D721Med (cell line): ENCODE data around the gene PHACTR3.
A peak's percentile ranks its signal among the peaks of the same experiment; 100 is the strongest.
"Not testable (repeated sequence)": the region's sequence is repeated elsewhere in the genome, so short reads cannot be mapped to it uniquely, and the experiment has no call there.

Experiments
- DNase-seq: peaks from one replicate; pipeline ENCODE4 v3.0.0; 2011; ENCODE audit warnings: low spot score; ENCODE audit not compliant: insufficient read length
- FAIRE-seq: peaks from 2 replicates; lab custom pipeline; 2011; peaks lifted over from hg19 to GRCh38; lab: Jason Lieb, UNC
- TF ChIP-seq, protein P1 (sequence below): IDR thresholded peaks from 2 replicates; pipeline ENCODE4 v1.5.1; 2012; ENCODE audit warnings: mild to moderate bottlenecking, control low read depth; ENCODE audit not compliant: insufficient read depth; ENCODE audit errors: missing control alignments

Gene PHACTR3

DNA sequence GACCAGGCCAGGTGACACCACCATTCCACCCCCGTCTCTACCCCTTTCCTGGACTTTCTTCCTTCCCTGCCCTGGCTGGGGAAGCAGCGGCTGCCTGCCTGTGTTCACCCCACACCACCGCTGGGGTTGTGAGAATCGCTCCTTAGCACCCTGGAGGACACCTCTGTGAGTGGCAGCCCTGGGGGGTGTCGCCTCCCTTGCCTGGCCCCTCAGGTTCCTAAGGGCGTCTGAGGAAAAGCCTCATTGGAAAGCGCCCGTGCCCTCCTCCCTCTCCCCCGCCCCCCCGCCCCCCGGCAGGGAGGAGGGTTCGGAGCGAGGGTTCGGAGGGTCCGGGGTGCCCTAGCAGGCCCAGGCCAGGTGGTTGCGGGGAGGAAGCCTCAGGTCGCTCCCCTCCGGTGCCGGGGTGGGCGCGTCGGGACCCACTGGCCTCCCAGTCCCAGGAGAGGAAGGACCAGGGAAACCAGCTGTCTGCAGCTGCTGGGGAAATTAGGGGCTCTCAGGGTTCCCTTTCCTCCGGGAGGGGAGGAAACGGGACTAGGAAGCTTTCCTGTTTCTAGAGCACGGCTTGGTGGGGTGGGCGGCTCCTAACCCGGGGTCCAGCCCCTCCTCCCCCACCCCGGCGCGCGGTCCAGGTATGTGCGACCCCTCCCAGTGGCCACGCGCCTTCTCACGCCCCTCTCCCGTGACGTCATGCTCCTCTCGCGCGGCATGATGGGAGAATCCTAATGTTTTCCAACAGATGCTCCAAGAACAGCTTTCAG lies at the start of gene PHACTR3:
TSS of gene PHACTR3 (plus strand) at position 760 of the 761 bp plus-strand sequence. CDS start 475 bp downstream, outside the sequence.
- FAIRE-seq = no peak
- DNase-seq = no peak
- TF ChIP-seq, protein P1, sequence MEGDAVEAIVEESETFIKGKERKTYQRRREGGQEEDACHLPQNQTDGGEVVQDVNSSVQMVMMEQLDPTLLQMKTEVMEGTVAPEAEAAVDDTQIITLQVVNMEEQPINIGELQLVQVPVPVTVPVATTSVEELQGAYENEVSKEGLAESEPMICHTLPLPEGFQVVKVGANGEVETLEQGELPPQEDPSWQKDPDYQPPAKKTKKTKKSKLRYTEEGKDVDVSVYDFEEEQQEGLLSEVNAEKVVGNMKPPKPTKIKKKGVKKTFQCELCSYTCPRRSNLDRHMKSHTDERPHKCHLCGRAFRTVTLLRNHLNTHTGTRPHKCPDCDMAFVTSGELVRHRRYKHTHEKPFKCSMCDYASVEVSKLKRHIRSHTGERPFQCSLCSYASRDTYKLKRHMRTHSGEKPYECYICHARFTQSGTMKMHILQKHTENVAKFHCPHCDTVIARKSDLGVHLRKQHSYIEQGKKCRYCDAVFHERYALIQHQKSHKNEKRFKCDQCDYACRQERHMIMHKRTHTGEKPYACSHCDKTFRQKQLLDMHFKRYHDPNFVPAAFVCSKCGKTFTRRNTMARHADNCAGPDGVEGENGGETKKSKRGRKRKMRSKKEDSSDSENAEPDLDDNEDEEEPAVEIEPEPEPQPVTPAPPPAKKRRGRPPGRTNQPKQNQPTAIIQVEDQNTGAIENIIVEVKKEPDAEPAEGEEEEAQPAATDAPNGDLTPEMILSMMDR = no peak

DNA sequence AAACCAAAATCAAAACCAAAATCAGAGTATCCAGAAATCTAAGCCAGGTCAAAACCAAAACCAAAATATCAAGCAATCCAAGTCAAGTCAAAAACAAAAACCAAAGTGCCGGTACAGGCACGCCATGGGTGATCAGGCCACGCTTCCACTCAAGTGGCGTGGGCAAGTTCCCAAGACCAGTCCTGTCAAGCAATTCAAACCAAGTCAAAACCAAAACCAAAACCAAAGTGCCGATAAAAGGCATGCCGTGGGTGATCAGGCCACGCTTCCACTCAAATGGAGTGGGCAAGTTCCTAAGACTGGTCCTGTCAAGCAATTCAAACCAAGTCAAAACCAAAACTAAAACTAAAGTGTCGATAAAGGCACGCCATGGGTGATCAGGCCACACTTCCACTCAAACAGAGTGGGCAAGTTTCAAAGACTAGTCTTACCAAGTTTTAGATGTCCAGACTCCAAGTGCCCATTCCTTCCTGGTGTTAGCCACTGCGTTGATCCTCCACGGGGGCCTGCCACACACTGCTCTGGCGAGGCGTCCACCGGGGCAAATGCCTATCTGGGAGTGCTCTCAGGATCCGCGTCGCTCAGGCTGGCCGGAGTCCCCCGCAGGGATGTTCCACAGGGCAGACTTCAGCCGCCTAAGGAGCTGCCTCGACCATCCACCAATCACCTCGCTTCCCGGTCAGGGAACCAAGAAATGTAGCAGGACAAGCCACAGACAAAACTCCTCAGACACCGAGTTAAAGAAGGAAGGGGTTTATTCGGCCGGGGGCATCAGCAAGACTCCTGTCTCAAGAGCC lies 46.4 kb upstream of the PHACTR3 start:
- FAIRE-seq, DNase-seq: not testable (repeated sequence)

DNA sequence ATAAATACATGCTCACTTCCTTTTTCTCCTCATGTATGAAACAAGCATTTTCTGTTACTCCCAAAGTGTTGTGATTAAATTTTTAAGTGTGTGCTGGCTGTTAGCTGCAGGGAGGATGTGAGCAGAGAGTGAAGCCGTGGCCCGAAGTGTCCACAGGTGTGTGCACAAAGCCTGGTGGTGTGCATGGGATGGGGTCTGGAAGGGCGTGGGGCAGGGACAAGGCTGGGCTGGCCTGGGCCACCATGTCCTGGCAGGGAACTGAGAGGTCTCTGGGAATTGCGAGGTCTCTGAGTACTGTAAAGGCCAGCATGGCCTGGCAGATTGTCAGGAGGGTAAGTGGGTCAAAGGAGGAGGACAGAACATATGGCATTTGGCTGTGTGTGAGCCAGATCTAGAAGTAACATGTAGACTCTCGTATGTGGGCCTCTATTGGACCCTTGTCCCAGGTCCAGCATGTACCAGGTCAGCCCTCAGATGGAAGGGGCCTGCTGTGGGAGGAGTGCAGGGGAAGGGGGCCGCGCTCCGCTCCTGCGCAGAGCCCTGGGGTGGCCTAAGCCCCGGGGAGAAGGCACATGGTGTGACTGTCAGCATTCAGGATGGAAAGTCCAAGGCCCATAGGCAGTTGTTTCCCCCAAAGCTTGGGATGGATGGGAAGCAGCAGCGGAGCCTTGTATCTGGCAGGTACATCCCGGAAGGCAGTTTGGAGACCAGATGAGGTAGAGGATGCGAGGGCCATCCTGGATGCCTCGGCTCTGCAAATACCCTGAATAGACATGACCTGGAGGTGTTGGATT lies 45.1 kb upstream of the PHACTR3 start:
- no peak for FAIRE-seq
- TF ChIP-seq, protein P1 = no peak
- DNase-seq = no peak

DNA sequence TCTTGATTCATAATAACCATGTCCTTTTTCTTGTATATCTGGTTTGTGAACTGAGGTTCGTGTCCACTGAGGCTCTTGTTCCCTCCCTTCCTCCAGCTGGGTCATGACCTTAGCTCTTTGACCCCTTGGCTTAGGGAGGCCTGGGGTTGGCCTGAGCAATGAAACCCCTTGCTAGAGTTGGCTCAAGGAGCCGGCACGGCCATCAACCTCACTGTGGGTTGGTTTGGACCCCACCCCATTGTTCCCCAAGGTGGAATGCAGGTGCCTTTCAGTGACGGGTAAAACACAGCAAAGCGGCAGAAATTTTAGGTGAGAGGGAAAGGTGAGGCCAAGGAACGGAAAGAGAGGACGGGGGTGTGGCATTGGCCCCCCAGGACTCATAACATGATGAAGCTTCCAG lies 44.5 kb upstream of the PHACTR3 start:
- TF ChIP-seq, protein P1 = no peak
- FAIRE-seq = no peak
- DNase-seq = no peak

DNA sequence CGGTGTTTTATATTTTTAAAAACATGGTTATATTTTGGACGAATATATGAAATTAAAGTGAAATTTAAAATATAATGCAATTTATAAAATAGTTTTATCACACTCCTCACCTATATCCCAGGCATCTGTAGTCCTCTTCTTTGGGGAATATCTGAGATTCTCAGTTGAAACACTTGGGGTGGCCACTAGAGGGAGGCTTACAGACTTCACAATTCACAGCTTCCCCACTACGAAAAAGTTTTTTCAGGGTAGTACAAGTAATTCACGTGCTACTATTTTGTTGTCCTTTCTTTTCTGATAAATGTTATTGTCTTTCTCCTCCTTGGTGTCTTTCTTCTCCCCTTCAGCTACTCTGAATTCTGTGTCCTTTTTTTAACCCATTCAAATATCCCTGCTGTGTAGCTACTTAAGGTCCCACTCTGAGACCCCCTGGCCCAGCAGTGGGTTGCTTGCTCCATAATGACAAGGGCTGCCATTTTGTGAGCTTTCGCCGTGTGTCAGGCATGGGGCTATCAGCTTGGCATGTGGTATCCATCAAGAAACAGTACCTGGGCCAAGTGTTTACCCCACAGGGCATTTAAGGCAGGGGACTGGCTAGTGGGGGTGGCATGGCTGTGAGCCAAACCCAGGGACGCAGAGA lies 43.6 kb upstream of the PHACTR3 start:
- no peak for DNase-seq

DNA sequence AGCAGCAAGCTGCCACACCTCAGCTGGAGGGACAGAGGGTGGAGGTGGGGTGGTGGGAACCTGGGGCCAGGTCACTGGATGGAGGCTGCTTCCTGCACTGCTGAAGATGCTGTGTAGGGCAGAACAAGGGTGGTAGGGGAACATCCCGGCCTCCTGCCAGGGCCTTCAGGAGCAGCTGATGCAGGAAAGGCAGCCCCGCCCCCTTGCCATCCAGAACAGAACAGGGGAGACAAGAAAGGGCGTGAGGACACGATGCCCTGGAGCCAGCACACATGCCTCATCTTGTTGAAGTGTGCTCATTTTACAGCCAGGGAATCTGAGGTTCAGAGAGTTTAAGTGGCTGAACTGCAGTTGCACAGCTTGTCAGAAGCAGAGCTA lies 43.1 kb upstream of the PHACTR3 start:
- TF ChIP-seq, protein P1 = no peak
- DNase-seq (no peak), FAIRE-seq (no peak)

More for the DNA sequence above, 43.6 kb upstream of the PHACTR3 start:
- TF ChIP-seq, protein P1 = peak; percentile 48
- FAIRE-seq = no peak
